Stimulated activated CD8-positive, alpha-beta memory T cell treated with anti-CD3 and anti-CD28 coated beads, Interleukin-12 subunit alpha, Interleukin-12 subunit beta, amount 100 ng/mL, for 24 hours (primary cell): ENCODE results near the gene RNASEL.

Source experiments
- DNase-seq: peaks from one replicate; pipeline ENCODE4 v3.0.0-alpha.2; 2020; ENCODE audit errors: extremely low read depth

RNASEL gene

GRCh38 chr1:182600036-182600713, 11.1 kb upstream of the RNASEL start:
- no peak for DNase-seq

GRCh38 chr1:182599339-182599738, 10.3 kb upstream of the RNASEL start:
- no peak for DNase-seq

- DNase-seq = no peak
These were observed 9.2 kb upstream of the RNASEL start for GRCh38 chr1:182598296-182598695.

GRCh38 chr1:182596934-182597333, 7.9 kb upstream of the RNASEL start:
- DNase-seq = no peak

DNA sequence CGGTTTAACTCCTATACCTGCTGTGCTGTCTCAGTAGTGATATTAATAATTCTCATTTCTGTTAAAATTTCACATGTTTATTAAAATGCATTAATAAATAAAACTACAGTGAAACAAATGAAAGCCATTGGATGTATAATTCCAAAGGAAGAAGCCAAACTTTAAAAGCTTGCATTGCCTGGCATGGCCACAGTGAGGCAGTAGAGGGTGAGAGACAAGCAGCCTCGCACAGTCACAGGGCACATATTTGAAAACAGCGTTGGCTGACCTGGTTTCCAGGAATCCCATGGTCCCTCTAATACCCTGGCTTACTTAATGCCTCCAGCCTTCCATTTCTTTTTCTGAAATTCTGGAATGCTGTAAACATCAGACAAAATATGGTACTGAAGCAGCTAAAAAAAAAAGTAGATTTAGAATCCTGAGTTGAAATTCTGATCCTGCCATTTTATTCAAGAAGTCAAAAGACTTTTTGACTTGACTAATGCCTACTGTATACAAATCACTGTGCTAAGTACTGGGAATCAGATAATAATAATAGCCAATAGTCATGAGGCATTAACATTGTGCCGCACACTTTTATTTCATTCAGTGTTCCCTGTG, 6.7 kb upstream of the RNASEL start:
- peak; percentile 23 for DNase-seq

GRCh38 chr1:182589931-182590330, 875 bp upstream of the RNASEL start:
- no peak for DNase-seq

DNA sequence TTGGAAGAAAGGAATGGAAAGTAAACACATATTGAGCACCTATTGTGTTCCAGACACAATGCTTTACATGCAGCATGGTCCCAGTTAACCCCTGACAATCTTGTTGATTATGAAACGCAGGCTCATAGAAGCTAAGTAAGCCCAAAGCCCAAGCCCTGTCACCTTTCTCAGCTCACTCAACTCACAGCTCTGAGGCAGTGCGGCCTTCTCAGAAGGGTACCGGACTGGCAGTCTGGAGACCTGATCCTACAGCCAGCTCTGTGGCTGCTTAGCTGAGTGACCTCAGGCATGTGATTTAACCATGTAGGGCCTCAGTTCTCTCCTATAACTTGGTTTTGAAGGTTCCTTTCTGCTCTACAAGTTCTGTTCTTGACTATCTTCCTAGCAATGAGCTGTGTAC, 464 bp upstream of the RNASEL start:
- no peak for DNase-seq

- no peak for DNase-seq
These were observed 1.2 kb downstream of the RNASEL start for GRCh38 chr1:182587666-182588499.

- no peak for DNase-seq
These were observed 2.0 kb downstream of the RNASEL start for GRCh38 chr1:182587093-182587492.

GRCh38 chr1:182586380-182586779, 2.7 kb downstream of the RNASEL start:
- DNase-seq = no peak

DNA sequence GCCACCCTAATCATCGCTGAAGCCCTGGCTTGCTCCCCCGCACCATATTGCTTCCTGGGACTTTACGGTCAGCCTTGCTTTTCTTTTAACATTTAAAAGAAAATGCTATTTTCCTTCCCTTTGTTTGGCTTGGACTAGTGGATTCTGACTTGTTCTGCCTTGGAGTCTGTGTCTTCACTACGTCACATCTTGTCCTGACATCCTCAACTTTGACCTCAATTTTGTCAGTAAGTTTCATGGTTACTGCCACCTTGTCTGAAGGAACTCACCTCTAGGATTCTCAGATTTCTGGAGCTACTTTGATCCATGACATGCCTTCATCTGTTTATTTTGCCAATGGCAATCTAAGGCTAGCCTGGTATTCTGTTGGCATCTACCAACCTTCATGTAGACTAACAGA, 4.3 kb downstream of the RNASEL start:
- no peak for DNase-seq

DNA sequence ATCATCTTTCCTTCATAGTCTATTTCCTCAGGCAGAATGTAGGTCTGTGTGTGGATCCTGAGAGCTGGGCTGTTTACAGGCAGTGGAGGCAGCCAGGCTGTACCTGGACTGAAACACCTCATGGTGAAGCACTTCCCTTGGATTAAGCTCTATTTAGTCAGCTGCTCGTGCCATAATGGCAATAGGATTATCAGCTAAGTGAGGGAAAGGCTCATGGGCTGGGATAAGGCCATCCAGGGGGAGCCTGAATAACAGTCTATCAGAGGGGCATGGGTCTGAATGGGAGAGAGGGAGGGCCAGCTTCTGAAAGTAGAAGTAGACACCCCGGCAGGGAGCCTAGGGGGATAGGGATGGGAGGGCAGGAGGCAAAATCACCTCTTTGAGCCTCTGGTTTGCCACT, 8.3 kb downstream of the RNASEL start:
- no peak for DNase-seq

- no peak for DNase-seq
These were observed 13.4 kb downstream of the RNASEL start for GRCh38 chr1:182575540-182576149.

DNA sequence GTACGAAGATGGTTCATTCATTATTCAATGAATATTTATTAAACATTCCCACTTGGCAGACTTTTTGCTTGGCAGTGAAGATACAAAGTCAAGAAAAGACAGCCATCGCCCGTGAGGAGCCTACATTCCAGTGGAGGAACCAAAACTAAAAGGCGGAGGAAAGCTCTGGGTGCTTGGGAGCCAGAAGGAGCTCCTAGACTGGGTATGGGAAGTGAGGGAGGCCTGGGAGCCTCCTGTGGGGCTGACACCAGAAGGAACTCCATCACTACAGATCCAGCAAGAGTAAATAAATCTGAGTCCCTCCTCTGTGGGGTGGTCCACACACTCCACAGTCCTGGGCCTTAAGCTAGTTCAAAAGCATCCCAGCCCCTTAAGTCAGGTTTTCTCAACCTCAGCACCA, 14.9 kb downstream of the RNASEL start:
- no peak for DNase-seq

DNA sequence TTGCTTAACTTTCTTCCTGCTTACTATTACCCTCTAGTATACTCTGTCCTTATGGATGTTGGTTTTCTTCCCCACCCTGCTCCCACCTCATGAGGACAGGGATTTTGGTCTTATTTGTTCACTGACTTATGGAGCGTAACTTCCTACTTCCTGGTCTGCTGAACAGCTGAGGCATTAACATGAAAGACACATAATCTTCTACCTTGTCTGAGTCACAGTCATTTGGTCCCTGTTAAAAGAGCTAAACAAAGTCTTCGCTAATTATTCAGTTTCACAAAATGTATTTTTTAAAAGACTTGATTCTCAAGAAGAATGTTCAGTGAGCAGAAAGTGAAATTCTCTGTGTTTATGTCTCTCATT, 18.5 kb downstream of the RNASEL start:
- DNase-seq = no peak

GRCh38 chr1:182569939-182570610, 19.0 kb downstream of the RNASEL start:
- no peak for DNase-seq

- no peak for DNase-seq
These were observed 20.3 kb downstream of the RNASEL start for GRCh38 chr1:182568647-182569284.

GRCh38 chr1:182567629-182568028, 21.4 kb downstream of the RNASEL start:
- DNase-seq = no peak

DNA sequence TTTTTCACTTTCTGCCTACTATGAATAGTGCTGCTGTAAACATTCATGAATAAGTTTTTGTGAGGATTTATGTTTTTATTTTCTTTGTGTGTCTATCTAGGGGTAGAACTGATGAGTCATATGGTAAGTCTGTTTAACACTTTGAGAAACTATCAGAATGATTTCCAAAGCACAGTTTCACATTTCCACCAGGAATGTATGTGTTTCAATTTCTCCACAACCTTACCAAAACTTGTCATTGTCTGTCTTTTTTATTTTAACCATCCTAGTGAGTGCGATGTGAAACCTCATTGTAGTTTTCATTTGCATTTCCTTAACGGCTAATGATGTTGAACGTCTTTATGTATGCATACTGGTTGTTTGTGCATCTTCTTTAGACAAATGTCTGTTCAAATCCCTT, 23.5 kb downstream of the RNASEL start:
- no peak for DNase-seq

GRCh38 chr1:182564406-182565004, 24.6 kb downstream of the RNASEL start:
- DNase-seq = no peak

DNA sequence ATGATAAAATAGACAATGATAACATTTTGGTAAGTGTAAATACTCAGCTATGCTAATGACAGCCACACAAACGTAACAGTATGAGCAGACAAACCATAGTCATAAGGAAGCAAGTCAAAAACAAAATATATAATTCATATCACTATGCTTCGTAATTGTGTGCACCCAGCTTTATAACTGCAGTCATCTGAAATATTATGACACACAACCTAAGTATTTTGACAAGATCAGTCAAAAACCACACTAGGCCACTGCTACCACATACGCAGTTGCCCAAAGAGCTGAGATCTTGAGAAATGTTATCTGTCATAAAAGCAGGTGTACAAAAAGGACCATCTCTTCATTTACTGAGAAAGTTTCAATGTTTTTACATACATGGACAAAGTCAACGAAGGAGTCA, 26.0 kb downstream of the RNASEL start:
- no peak for DNase-seq
